Kidney capillary endothelial cell (primary cell): ENCODE results near the gene CRACR2B.

Source experiments
- DNase-seq: peaks from one replicate; pipeline ENCODE4 v3.0.0-alpha.2; 2018; ENCODE audit warnings: low spot score

The CRACR2B gene

GRCh38 chr11:811446-812245, 16.1 kb upstream of the CRACR2B start:
- no peak for DNase-seq

- DNase-seq, result no peak
Observed at GRCh38 chr11:812390-812789, 15.3 kb upstream of the CRACR2B start.

- DNase-seq, result no peak
Observed at GRCh38 chr11:813072-813455, 14.7 kb upstream of the CRACR2B start.

- DNase-seq, result no peak
Observed at GRCh38 chr11:813456-814096, 14.1 kb upstream of the CRACR2B start.

GRCh38 chr11:815675-816432, 11.9 kb upstream of the CRACR2B start:
- DNase-seq, result no peak

- DNase-seq, result no peak
Observed at GRCh38 chr11:816433-816779, 11.3 kb upstream of the CRACR2B start.

GRCh38 chr11:818396-819128, 9.2 kb upstream of the CRACR2B start, which contains the start of gene PNPLA2:
Gene PNPLA2, plus strand, starts transcription at chr11:818914. Its CDS starts 805 bp downstream, at chr11:819719.
- no peak for DNase-seq

- DNase-seq, result no peak
Observed at GRCh38 chr11:819129-819931, 8.4 kb upstream of the CRACR2B start.

- no peak for DNase-seq
Observed at GRCh38 chr11:819943-820649, 7.6 kb upstream of the CRACR2B start.

GRCh38 chr11:820655-821511, 6.8 kb upstream of the CRACR2B start:
- no peak for DNase-seq

GRCh38 chr11:821512-822371, 6.0 kb upstream of the CRACR2B start:
- DNase-seq, result no peak

- no peak for DNase-seq
Observed at GRCh38 chr11:823441-824291, 4.1 kb upstream of the CRACR2B start.

- DNase-seq, result no peak
Observed at GRCh38 chr11:824292-824880, 3.3 kb upstream of the CRACR2B start.

GRCh38 chr11:824942-825341, 2.8 kb upstream of the CRACR2B start:
- no peak for DNase-seq

GRCh38 chr11:825366-826226, 2.1 kb upstream of the CRACR2B start:
- DNase-seq, result no peak

- no peak for DNase-seq
Observed at GRCh38 chr11:826227-826621, 1.5 kb upstream of the CRACR2B start.

GRCh38 chr11:826836-827145, 928 bp upstream of the CRACR2B start:
- no peak for DNase-seq
